Erythroblast (primary cell): Measurements from ENCODE around the gene CARD6.
"Not testable (repeated sequence)": the region's sequence is repeated elsewhere in the genome, so short reads cannot be mapped to it uniquely, and the experiment has no call there.

Experiments used
- DNase-seq, 2 experiments: peaks; one replicate each; lab custom pipeline; 2025; lab: John Stamatoyannopoulos, UW
- GATA1 ChIP-seq: IDR thresholded peaks from 2 replicates; pipeline ENCODE4 v1.6.1; 2011; ENCODE audit warnings: low read depth, mild to moderate bottlenecking, control low read depth, low read length, moderate library complexity
- POLR2A ChIP-seq: IDR thresholded peaks from 2 replicates; pipeline ENCODE4 v1.6.1; 2011; ENCODE audit warnings: mild to moderate bottlenecking, low read length

The CARD6 gene

GRCh38 chr5:40875958-40876357 is 34.8 kb downstream of the CARD6 start:
- TF ChIP-seq GATA1, result no peak
- no peak for TF ChIP-seq POLR2A
- no peak for DNase-seq

- TF ChIP-seq POLR2A, result no peak
- DNase-seq, result peak in 1 of 2 experiments; percentile 2
Observed at GRCh38 chr5:40877371-40877988, 36.3 kb downstream of the CARD6 start.

GRCh38 chr5:40879163-40879942 is 38.2 kb downstream of the CARD6 start:
- peak; percentile 13 to 49 for DNase-seq
- TF ChIP-seq GATA1 (no peak), POLR2A (no peak)

- DNase-seq, result no peak
- TF ChIP-seq GATA1 (no peak), POLR2A (no peak)
Observed at GRCh38 chr5:40882291-40882690, 41.1 kb downstream of the CARD6 start.

- not testable (repeated sequence) for DNase-seq
Observed at GRCh38 chr5:40883051-40883450, 41.9 kb downstream of the CARD6 start.

- DNase-seq, result not testable (repeated sequence)
Observed at GRCh38 chr5:40895440-40896425, 54.6 kb downstream of the CARD6 start.

GRCh38 chr5:40904205-40904993 is 63.2 kb downstream of the CARD6 start:
- no peak for TF ChIP-seq GATA1
- TF ChIP-seq POLR2A, result no peak
- peak; percentile 59 to 63 for DNase-seq

GRCh38 chr5:40904994-40905306 is 63.8 kb downstream of the CARD6 start:
- no peak for DNase-seq
- TF ChIP-seq POLR2A, result no peak
- TF ChIP-seq GATA1, result no peak

GRCh38 chr5:40906351-40906751 is 65.2 kb downstream of the CARD6 start:
- no peak for DNase-seq
- TF ChIP-seq GATA1, result no peak
- no peak for TF ChIP-seq POLR2A

GRCh38 chr5:40909264-40909663 is 68.1 kb downstream of the CARD6 start, which contains the start of gene C7:
Gene C7, plus strand, starts transcription at chr5:40909497. Its CDS starts 114 bp downstream, at chr5:40909611.
- peak; percentile 3 to 63 for DNase-seq
- no peak for TF ChIP-seq GATA1
- no peak for TF ChIP-seq POLR2A

- TF ChIP-seq GATA1 (no peak), POLR2A (no peak)
- DNase-seq, result no peak
Observed at GRCh38 chr5:40909723-40910122, 68.6 kb downstream of the CARD6 start.
